Neural cell (in vitro differentiated cells): ENCODE results near the gene HPS1. TPM values are rescaled to one million over a fixed set of nuclear protein-coding genes. Genes with fewer than 3 reads are reported as not detected.

Experiments used
- H2AFZ ChIP-seq: fragments of 200-600, 300-800 bp; sonication (generic), shearing (Covaris generic); 2 replicates; pipeline ENCODE4 v1.6.0; 2014; ENCODE audit warnings: low read depth, mild to moderate bottlenecking, antibody characterized with exemption, low read length, moderate library complexity
- H3F3A ChIP-seq: fragments of 200-600 bp; shearing (Covaris generic); 2 replicates; pipeline ENCODE4 v1.6.1; 2016; ENCODE audit warnings: mild to moderate bottlenecking, moderate library complexity, mixed read lengths, antibody characterized with exemption, low read length; ENCODE audit not compliant: insufficient read depth, poor library complexity, severe bottlenecking
- H3K27ac ChIP-seq: fragments of 200-600, 300-800 bp; sonication (generic), shearing (Covaris generic); 2 replicates; pipeline ENCODE4 v1.5.1; 2014; ENCODE audit warnings: mild to moderate bottlenecking, low read length, moderate library complexity
- H3K27me3 ChIP-seq: fragments of 300-800, 200-600 bp; sonication (generic), shearing (Covaris generic); 2 replicates; pipeline ENCODE4 v1.6.0; 2014; ENCODE audit warnings: mild to moderate bottlenecking, low read depth, low read length, moderate library complexity; ENCODE audit not compliant: insufficient read depth
- H3K36me3 ChIP-seq: fragments of 300-800, 200-600 bp; sonication (generic), shearing (Covaris generic); 2 replicates; pipeline ENCODE4 v1.5.1; 2014; ENCODE audit warnings: mild to moderate bottlenecking, antibody characterized with exemption, low read length, moderate library complexity; ENCODE audit not compliant: insufficient read depth
- H3K4me2 ChIP-seq: fragments of 300-800, 200-600 bp; sonication (generic), shearing (Covaris generic); 2 replicates; pipeline ENCODE4 v1.6.0; 2014; ENCODE audit warnings: mild to moderate bottlenecking, low read length
- H3K4me3 ChIP-seq: fragments of 300-800, 200-600 bp; sonication (generic), shearing (Covaris generic); 2 replicates; pipeline ENCODE4 v1.5.1; 2014; ENCODE audit warnings: mild to moderate bottlenecking, low read length, moderate library complexity
- H3K79me2 ChIP-seq: fragments of 200-600 bp; shearing (Covaris generic); replicated peaks from 2 replicates; pipeline ENCODE4 v1.6.0; 2014; ENCODE audit warnings: mild to moderate bottlenecking, low read length, moderate library complexity; ENCODE audit not compliant: insufficient read depth
- H3K9ac ChIP-seq: fragments of 300-800, 200-600 bp; sonication (generic), shearing (Covaris generic); 2 replicates; pipeline ENCODE4 v1.6.1; 2016; ENCODE audit warnings: mild to moderate bottlenecking, low read length, mixed read lengths
- H3K9me2 ChIP-seq: fragments of 200-600 bp; shearing (Covaris generic); 2 replicates; pipeline ENCODE4 v1.6.1; 2016; ENCODE audit warnings: mild to moderate bottlenecking, low read length, mixed read lengths; ENCODE audit not compliant: insufficient read depth
- H3K9me3 ChIP-seq: fragments of 200-600, 300-800 bp; sonication (generic), shearing (Covaris generic); 2 replicates; pipeline ENCODE4 v1.6.1; 2016; ENCODE audit warnings: mild to moderate bottlenecking, mixed run types, low read length, moderate library complexity, mixed read lengths
- H4K20me1 ChIP-seq: fragments of 200-600 bp; shearing (Covaris generic); 2 replicates; pipeline ENCODE4 v1.6.1; 2016; ENCODE audit warnings: mild to moderate bottlenecking, mixed run types; ENCODE audit not compliant: insufficient read depth
- CTCF ChIP-seq: fragments of 450-650 bp; IDR thresholded peaks from 2 replicates; pipeline ENCODE4 v1.5.1; 2014; ENCODE audit warnings: antibody characterized with exemption, mild to moderate bottlenecking, moderate library complexity; ENCODE audit not compliant: poor library complexity, severe bottlenecking
- EP300 ChIP-seq: fragments of 450-650 bp; conservative IDR thresholded peaks from 2 replicates; pipeline ENCODE4 v1.6.1; 2014; ENCODE audit warnings: antibody characterized with exemption, mild to moderate bottlenecking, moderate library complexity; ENCODE audit not compliant: poor library complexity, severe bottlenecking
- EZH2 ChIP-seq: fragments of 200-600, 300-800 bp; shearing (Covaris generic), sonication (generic); IDR thresholded peaks from 2 replicates; pipeline ENCODE4 v1.6.1; 2014; ENCODE audit warnings: antibody characterized with exemption, low read length, borderline replicate concordance, mild to moderate bottlenecking; ENCODE audit not compliant: insufficient read depth, poor library complexity, severe bottlenecking
- MXI1 ChIP-seq: fragments of 450-650 bp; conservative IDR thresholded peaks from 2 replicates; pipeline ENCODE4 v1.6.1; 2014; ENCODE audit warnings: antibody characterized with exemption, mild to moderate bottlenecking; ENCODE audit not compliant: poor library complexity, severe bottlenecking
- POLR2AphosphoS5 ChIP-seq: IDR thresholded peaks from 2 replicates; pipeline ENCODE4 v1.6.1; 2012
- RAD21 ChIP-seq: fragments of 450-650 bp; conservative IDR thresholded peaks from 2 replicates; pipeline ENCODE4 v1.6.1; 2014; ENCODE audit warnings: antibody characterized with exemption, mild to moderate bottlenecking, moderate library complexity
- REST ChIP-seq: IDR thresholded peaks from 2 replicates; pipeline ENCODE4 v1.6.1; 2012; ENCODE audit warnings: borderline replicate concordance
- SMC3 ChIP-seq: fragments of 450-650 bp; conservative IDR thresholded peaks from 2 replicates; pipeline ENCODE4 v1.6.1; 2014; ENCODE audit warnings: antibody characterized with exemption, mild to moderate bottlenecking, moderate library complexity; ENCODE audit not compliant: poor library complexity
- TAF1 ChIP-seq: IDR thresholded peaks from 2 replicates; pipeline ENCODE4 v1.6.1; 2012; ENCODE audit warnings: low read depth
- polyA plus RNA-seq: library from polyadenylated mRNA; depleted of rRNA; stranded (reverse); fragments of >200 nt; gene quantifications from 2 replicates; pipeline ENCODE4 v1.2.3, GENCODE V29; 2014

Gene HPS1
- polyA plus RNA-seq, 1 donor from 2014 or later, result 1.4 TPM

- H4K20me1 ChIP-seq, result no peaks in the 10 kb centered on the region
- H3K9me3 ChIP-seq, result no peaks in the 10 kb centered on the region
- H3K27ac ChIP-seq, result no peak overlapping the region
- no peak overlapping the region for H3K9ac ChIP-seq
- H3F3A ChIP-seq, result no peaks in the 10 kb centered on the region
- no peak overlapping the region for H3K4me2 ChIP-seq
- no peaks in the 10 kb centered on the region for H3K36me3 ChIP-seq
- H2AFZ ChIP-seq, result no peak overlapping the region
- no peak for TF ChIP-seq SMC3
- no peak for TF ChIP-seq REST
- TF ChIP-seq CTCF, result no peak
- no peak for TF ChIP-seq POLR2AphosphoS5
- no peak for TF ChIP-seq RAD21
- TF ChIP-seq EP300, result no peak
- no peak for TF ChIP-seq MXI1
- TF ChIP-seq TAF1, result no peak
- no peak for TF ChIP-seq EZH2
- no peaks in the 10 kb centered on the region for H3K9me2 ChIP-seq
- no peaks in the 10 kb centered on the region for H3K79me2 ChIP-seq
- H3K27me3 ChIP-seq, result no peaks in the 10 kb centered on the region
- no peak overlapping the region for H3K4me3 ChIP-seq
These were observed 14.7 kb upstream of the HPS1 start for GRCh38 chr10:98461500-98461842.

DNA sequence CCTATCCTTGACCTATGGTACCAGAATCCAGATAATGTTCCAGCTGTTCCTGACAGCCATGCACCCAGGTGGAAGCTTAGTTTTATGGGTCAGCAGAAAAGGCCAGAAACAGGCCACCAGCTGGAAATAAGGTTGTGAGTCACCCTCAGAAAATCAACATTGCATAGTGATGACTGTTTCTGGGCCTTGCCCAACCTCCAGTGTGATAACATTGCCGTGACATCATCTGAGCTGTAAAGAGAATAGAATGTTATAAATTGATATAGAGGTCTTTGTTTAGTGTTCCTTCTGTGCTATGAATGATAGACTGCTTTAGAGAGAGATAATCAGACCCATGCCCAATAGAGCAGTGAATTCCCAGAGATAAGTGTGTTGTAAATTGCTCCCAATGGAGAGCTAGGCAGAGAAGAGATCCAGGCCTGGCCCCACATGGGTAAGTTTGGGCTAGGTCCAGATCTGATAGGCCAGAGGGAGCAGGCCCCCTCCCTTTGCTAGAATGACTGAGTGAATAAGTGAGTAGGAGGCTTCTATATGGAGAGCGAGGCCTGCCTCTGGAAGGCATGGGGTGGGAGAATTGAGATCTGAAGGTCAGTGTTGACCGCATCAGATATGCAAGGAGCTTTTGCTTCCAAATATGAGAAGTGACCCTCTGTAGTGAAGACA, 14.2 kb upstream of the HPS1 start:
- no peaks in the 10 kb centered on the region for H3K79me2 ChIP-seq
- TF ChIP-seq EZH2 (no peak), SMC3 (no peak), REST (no peak), TAF1 (no peak), MXI1 (no peak), CTCF (no peak)
- no peaks in the 10 kb centered on the region for H3K36me3 ChIP-seq
- no peak overlapping the region for H3K9ac ChIP-seq
- H3K4me2 ChIP-seq, result no peak overlapping the region
- H3F3A ChIP-seq, result no peaks in the 10 kb centered on the region
- no peak overlapping the region for H2AFZ ChIP-seq
- no peaks in the 10 kb centered on the region for H3K27me3 ChIP-seq
- H3K9me2 ChIP-seq, result no peaks in the 10 kb centered on the region
- H4K20me1 ChIP-seq, result no peaks in the 10 kb centered on the region
- H3K4me3 ChIP-seq, result no peak overlapping the region
- H3K9me3 ChIP-seq, result no peaks in the 10 kb centered on the region
- no peak overlapping the region for H3K27ac ChIP-seq
